Stimulated activated CD4-positive, alpha-beta T cell treated with anti-CD3 and anti-CD28 coated beads, Interleukin-4, amount 100 ng/mL, for 1 hour (primary cell): ENCODE data around the gene MYPOP.
A peak's percentile ranks its signal among the peaks of the same experiment; 100 is the strongest.
"Not testable (repeated sequence)": the region's sequence is repeated elsewhere in the genome, so short reads cannot be mapped to it uniquely, and the experiment has no call there.

Experiments used
- DNase-seq: peaks from one replicate; pipeline ENCODE4 v3.0.0-alpha.2; 2020

The MYPOP gene

GRCh38 chr19:45882652-45883585 lies 19.5 kb downstream of the MYPOP start:
- DNase-seq: peak; percentile 83

GRCh38 chr19:45881909-45882528 lies 20.4 kb downstream of the MYPOP start:
- no peak for DNase-seq

- DNase-seq: no peak
These were observed 21.1 kb downstream of the MYPOP start for GRCh38 chr19:45881082-45881908.

- DNase-seq: no peak
These were observed 22.4 kb downstream of the MYPOP start for GRCh38 chr19:45879971-45880370.

- no peak for DNase-seq
These were observed 23.4 kb downstream of the MYPOP start for GRCh38 chr19:45879055-45879454.

GRCh38 chr19:45878043-45878794 lies 24.2 kb downstream of the MYPOP start:
- no peak for DNase-seq

GRCh38 chr19:45876411-45877197 lies 25.8 kb downstream of the MYPOP start:
- DNase-seq: peak; percentile 35

GRCh38 chr19:45876161-45876410 lies 26.3 kb downstream of the MYPOP start:
- DNase-seq: no peak

GRCh38 chr19:45874620-45874966 lies 27.8 kb downstream of the MYPOP start:
- DNase-seq: no peak

GRCh38 chr19:45873219-45873772 lies 29.1 kb downstream of the MYPOP start:
- no peak for DNase-seq

- DNase-seq: no peak
These were observed 30.1 kb downstream of the MYPOP start for GRCh38 chr19:45872095-45872919.

- no peak for DNase-seq
These were observed 31.6 kb downstream of the MYPOP start for GRCh38 chr19:45870798-45871197.

- DNase-seq: not testable (repeated sequence)
These were observed 35.2 kb downstream of the MYPOP start for GRCh38 chr19:45867241-45867640.

- no peak for DNase-seq
These were observed 35.8 kb downstream of the MYPOP start for GRCh38 chr19:45866400-45867176.

- no peak for DNase-seq
These were observed 37.0 kb downstream of the MYPOP start for GRCh38 chr19:45865269-45865948.

- DNase-seq: no peak
These were observed 37.8 kb downstream of the MYPOP start for GRCh38 chr19:45864629-45865082.

GRCh38 chr19:45863840-45864628 lies 38.4 kb downstream of the MYPOP start, which contains the start of gene FOXA3:
TSS of gene FOXA3 (plus strand) at chr19:45864326. CDS start at chr19:45864457, 131 bp downstream.
- peak; percentile 60 for DNase-seq

GRCh38 chr19:45863335-45863839 lies 39.0 kb downstream of the MYPOP start:
- DNase-seq: no peak
